Brain microvascular endothelial cell (primary cell): ENCODE measurements around the gene ADPRS.

ENCODE experiments used
- DNase-seq: peaks from one replicate; pipeline ENCODE4 v3.0.0-alpha.2; 2020
- H3K27ac ChIP-seq: fragments of 250-450 bp; sonication (Bioruptor Pico); 2 replicates; pipeline ENCODE4 v1.5.1; 2020; ENCODE audit warnings: mild to moderate bottlenecking, moderate library complexity
- H3K27me3 ChIP-seq: fragments of 250-450 bp; sonication (Bioruptor Pico); replicated peaks from 2 replicates; pipeline ENCODE4 v1.5.1; 2020; ENCODE audit warnings: mild to moderate bottlenecking
- H3K36me3 ChIP-seq: fragments of 250-450 bp; sonication (Bioruptor Pico); replicated peaks from 2 replicates; pipeline ENCODE4 v1.5.1; 2020; ENCODE audit warnings: mild to moderate bottlenecking
- H3K4me3 ChIP-seq: 2 replicates; pipeline ENCODE4 v1.5.1; 2011; ENCODE audit warnings: low read depth, mild to moderate bottlenecking, control low read depth, low read length, moderate library complexity
- in situ Hi-C: cut with HindIII; loops from 2 replicates; pipeline ENCODE4 v1.10.0; 2017; ENCODE audit warnings: low sequenced_read_pairs, low pct_ligation_motif_present
- TF ChIP-seq, protein P1 (sequence below): IDR thresholded peaks from 2 replicates; pipeline ENCODE4 v1.5.1; 2011; ENCODE audit warnings: low read depth, mild to moderate bottlenecking, moderate library complexity, low read length, control low read depth, inconsistent platforms; ENCODE audit errors: missing control alignments

The ADPRS gene

DNA sequence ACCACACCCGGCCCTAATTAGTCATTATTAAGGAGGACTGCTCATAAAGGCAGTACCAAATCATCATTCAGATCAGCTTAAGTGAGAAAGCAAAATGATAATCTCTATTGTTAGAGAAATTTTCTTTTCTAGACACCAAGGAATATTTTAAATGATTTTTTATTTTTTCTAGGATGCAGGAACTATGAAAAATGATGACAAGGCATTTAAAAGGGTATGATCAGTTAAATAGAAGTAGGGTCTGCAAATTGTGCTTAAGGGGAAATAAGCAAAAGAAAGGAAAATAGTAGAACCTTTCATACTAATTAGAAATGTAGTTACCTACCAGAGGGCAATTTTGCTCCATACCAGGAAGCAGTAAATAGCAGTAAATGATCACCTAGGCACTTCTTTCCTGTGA lies 26.4 kb upstream of the ADPRS start:
- no peak for DNase-seq
- Histone ChIP-seq H3K36me3 (no peaks in the 10 kb centered on the region), H3K27ac (no peak overlapping the region), H3K4me3 (no peak overlapping the region), H3K27me3 (no peaks in the 10 kb centered on the region)
- TF ChIP-seq, protein P1, sequence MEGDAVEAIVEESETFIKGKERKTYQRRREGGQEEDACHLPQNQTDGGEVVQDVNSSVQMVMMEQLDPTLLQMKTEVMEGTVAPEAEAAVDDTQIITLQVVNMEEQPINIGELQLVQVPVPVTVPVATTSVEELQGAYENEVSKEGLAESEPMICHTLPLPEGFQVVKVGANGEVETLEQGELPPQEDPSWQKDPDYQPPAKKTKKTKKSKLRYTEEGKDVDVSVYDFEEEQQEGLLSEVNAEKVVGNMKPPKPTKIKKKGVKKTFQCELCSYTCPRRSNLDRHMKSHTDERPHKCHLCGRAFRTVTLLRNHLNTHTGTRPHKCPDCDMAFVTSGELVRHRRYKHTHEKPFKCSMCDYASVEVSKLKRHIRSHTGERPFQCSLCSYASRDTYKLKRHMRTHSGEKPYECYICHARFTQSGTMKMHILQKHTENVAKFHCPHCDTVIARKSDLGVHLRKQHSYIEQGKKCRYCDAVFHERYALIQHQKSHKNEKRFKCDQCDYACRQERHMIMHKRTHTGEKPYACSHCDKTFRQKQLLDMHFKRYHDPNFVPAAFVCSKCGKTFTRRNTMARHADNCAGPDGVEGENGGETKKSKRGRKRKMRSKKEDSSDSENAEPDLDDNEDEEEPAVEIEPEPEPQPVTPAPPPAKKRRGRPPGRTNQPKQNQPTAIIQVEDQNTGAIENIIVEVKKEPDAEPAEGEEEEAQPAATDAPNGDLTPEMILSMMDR, result no peak
- in situ Hi-C loops, result no loop called here

GRCh38 chr1:36067871-36068270 lies 20.8 kb upstream of the ADPRS start:
- TF ChIP-seq, protein P1, result no peak
- no peak overlapping the region for H3K27ac ChIP-seq

DNA sequence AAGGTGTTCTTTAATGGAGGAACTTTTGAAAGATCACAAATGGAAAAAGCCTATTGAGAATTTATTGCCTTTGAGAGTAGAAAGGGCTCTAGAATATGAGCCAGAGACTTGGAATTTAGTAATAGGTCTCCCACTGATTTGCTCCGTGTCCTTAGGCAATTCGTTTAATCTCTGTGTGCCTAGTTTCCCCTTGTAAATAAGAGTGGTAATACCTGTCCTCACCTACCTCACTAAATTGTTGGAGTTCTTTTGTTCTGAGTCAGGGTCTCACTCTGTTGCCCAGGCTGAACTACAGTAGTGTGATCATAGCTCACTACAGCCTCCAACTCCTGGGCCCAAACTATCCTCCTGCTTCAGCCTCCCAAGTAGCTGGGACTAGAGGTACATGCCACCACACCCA lies 19.8 kb upstream of the ADPRS start:
- in situ Hi-C loops, result no loop called here
- no peak for DNase-seq
- no peak overlapping the region for H3K4me3 ChIP-seq
- no peak overlapping the region for H3K27ac ChIP-seq
- no peaks in the 10 kb centered on the region for H3K36me3 ChIP-seq
- TF ChIP-seq, protein P1, result no peak
- no peaks in the 10 kb centered on the region for H3K27me3 ChIP-seq

More at GRCh38 chr1:36067871-36068270, 20.8 kb upstream of the ADPRS start:
- H3K27me3 ChIP-seq, result no peaks in the 10 kb centered on the region
- no peaks in the 10 kb centered on the region for H3K36me3 ChIP-seq
- no peak overlapping the region for H3K4me3 ChIP-seq
- no peak for DNase-seq
- in situ Hi-C loops, result no loop called here

DNA sequence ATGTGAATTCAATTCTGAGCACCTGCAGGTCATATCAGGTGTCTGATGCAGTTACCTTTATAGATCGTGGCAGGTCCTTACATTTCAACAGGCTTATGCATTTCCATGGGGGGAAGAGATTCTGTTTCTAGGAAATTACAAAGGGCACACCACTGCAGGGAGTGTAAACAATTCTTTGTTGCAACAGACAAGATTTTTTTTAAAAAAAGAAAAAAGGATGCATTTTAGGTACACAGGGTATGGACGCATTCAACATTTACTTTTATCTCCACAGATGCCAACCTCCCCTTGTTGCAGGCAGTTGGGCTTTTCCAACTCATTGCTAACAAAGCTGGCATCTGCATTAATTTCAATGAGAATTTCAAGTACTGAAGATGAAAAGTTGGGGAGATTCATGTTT lies 18.3 kb upstream of the ADPRS start:
- Histone ChIP-seq H3K27ac (no peak overlapping the region), H3K36me3 (no peaks in the 10 kb centered on the region), H3K27me3 (no peaks in the 10 kb centered on the region), H3K4me3 (no peak overlapping the region)
- in situ Hi-C loops, result no loop called here
- TF ChIP-seq, protein P1, result no peak
- DNase-seq, result no peak

DNA sequence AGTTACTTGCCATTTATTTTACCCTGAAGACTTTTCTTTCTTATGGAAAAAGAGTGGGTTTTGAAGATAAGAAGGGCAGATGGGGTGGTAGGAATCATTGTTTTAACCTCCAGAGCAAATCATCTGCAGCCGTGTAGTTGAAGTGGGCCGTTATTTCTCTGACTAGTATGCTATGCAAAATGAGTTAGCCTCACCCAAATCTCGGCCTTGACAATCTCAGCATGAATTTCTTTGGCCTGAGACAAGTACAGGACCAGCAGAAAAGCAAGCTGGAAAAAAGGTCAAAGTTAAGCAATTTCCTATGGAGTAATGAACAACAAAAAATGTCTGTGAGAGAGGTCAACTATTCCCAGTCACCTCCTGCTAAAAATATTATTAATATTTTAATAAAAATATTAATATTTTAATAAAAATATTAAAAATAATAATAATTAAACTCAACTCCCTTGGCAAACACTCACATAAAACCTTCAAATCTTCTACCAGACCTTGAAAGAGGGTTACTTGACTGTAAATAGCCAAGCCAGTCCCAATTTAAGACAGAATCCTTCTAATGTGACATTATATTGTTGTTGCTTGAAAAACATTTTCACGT lies 11.6 kb upstream of the ADPRS start:
- in situ Hi-C loops, result no loop called here
- Histone ChIP-seq H3K36me3 (no peaks in the 10 kb centered on the region), H3K27me3 (no peaks in the 10 kb centered on the region), H3K4me3 (no peak overlapping the region), H3K27ac (no peak overlapping the region)
- TF ChIP-seq, protein P1, result no peak
- DNase-seq, result no peak

DNA sequence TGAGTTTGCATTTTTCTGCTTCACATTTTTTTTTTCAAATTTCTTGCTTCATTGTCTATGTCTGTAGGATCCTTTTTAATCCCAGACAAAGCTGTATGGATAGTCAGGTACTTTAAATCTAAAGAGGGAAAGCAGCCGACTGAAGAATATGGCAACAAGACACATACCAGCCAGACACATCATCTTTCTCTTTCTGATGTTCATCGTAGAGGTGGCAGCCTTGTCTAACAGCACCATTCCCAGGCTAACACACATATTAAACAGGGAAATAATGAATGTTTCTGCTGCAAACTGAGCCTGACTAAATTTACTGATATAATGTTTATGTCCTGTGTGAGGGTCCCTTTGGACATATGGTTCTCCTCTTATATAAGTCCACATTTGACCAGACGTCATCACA lies 8.5 kb upstream of the ADPRS start:
- Histone ChIP-seq H3K4me3 (no peak overlapping the region), H3K36me3 (no peaks in the 10 kb centered on the region), H3K27ac (no peak overlapping the region), H3K27me3 (no peaks in the 10 kb centered on the region)
- DNase-seq, result no peak
- TF ChIP-seq, protein P1, result no peak
- in situ Hi-C loops, result no loop called here
